GM06990 (cell line): ENCODE data around the gene TSPAN9.

Experiments used
- DNase-seq: peaks from one replicate; pipeline ENCODE4 v3.0.0-alpha.2; 2011; ENCODE audit not compliant: insufficient read length; ENCODE audit errors: extremely low read depth
- H3K27me3 ChIP-seq: replicated peaks from 2 replicates; pipeline ENCODE4 v1.6.0; 2011; ENCODE audit warnings: low read length; ENCODE audit not compliant: control insufficient read depth, insufficient read depth
- H3K36me3 ChIP-seq: 2 replicates; pipeline ENCODE4 v1.5.1; 2011; ENCODE audit warnings: low read length; ENCODE audit not compliant: control insufficient read depth, insufficient read depth
- H3K4me3 ChIP-seq: replicated peaks from 2 replicates; pipeline ENCODE4 v1.5.1; 2011; ENCODE audit warnings: low read depth, mild to moderate bottlenecking, control low read depth, low read length
- TF ChIP-seq, protein P1 (sequence below): IDR thresholded peaks from 2 replicates; pipeline ENCODE4 v1.5.1; 2011; ENCODE audit warnings: low read length, control low read depth, mild to moderate bottlenecking, inconsistent platforms; ENCODE audit not compliant: insufficient read depth, poor library complexity, severe bottlenecking

TSPAN9 gene

DNA sequence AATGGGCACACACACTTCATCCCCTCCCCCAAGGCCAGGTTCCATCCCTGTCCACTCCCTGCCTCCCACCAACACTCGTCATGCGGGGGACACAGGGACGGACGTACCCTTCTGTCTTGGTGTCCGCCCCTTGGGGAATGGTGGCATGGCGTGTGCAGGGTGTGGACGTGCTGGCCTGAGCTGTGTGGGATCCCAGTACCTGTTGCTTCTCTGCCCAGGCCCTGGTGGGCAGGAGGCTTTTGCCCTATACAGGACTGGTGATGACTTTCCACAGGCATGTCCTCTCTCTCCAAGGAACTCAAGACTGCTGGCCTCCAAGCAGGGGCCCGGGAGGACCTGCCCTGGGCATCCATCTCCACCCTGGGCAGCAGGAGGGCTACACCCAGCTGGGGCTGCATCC is 218.0 kb downstream of the TSPAN9 start:
- TF ChIP-seq, protein P1, sequence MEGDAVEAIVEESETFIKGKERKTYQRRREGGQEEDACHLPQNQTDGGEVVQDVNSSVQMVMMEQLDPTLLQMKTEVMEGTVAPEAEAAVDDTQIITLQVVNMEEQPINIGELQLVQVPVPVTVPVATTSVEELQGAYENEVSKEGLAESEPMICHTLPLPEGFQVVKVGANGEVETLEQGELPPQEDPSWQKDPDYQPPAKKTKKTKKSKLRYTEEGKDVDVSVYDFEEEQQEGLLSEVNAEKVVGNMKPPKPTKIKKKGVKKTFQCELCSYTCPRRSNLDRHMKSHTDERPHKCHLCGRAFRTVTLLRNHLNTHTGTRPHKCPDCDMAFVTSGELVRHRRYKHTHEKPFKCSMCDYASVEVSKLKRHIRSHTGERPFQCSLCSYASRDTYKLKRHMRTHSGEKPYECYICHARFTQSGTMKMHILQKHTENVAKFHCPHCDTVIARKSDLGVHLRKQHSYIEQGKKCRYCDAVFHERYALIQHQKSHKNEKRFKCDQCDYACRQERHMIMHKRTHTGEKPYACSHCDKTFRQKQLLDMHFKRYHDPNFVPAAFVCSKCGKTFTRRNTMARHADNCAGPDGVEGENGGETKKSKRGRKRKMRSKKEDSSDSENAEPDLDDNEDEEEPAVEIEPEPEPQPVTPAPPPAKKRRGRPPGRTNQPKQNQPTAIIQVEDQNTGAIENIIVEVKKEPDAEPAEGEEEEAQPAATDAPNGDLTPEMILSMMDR = no peak
- Histone ChIP-seq H3K36me3 (no peaks in the 10 kb centered on the region), H3K4me3 (no peak overlapping the region), H3K27me3 (peaks cover 1% of the 10 kb centered on the region; the same call in 1 of the 2 replicates)
- no peak for DNase-seq

DNA sequence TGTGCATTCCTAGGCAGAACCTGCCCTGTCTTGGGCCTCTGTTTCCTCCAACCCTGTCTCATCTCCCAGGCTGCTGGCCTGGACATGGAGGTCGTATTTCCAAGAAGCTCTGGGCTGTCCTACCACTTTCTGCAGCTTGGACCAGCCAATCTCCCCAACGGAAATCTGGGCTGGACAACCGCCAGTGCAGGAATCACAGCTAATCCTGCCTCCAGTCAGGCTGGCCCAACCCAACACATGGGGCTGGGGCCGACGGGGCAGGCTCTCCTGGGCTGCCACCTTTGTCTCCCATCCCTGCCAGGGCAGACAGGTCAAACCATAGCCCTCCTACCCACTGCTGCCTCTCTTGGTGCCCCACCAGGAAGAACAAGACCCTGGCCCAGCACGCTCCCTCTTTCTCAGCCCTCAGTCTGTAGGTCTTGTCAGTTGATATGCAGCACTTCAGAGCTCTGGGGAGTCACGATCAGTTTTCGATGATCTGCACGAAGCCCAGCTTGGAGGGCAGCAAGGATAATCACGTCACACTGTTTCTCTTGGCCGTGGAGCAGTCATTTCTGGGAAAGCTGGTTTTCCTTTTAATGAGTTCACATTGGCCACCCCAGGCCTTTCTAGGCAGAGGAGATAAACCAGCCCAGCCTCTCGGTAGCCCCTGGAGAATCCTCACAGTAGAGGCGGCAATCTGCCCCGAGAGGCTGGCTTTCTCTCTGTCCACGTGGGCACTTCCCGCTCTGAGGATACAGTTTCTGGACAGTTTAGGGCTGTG is 218.6 kb downstream of the TSPAN9 start:
- no peak overlapping the region for H3K4me3 ChIP-seq
- H3K27me3 ChIP-seq = peaks cover 1% of the 10 kb centered on the region; the same call in 1 of the 2 replicates
- TF ChIP-seq, protein P1 = no peak
- no peak for DNase-seq
- H3K36me3 ChIP-seq = no peaks in the 10 kb centered on the region

DNA sequence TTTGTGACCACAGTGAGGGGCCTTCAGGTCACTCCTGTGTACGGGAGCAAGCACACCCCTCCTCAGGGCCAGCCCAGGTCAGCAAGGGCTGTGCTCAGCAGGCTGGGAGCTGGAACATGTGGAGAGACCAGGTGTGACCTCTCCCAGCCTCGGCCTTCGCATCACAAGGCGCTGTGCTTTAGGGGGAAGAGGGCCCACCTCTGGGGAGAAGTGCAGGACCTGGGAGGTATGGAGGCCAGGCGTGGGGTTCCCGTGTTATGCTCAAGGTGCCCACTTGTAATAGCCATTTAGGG is 219.2 kb downstream of the TSPAN9 start:
- peaks cover 1% of the 10 kb centered on the region; the same call in 1 of the 2 replicates for H3K27me3 ChIP-seq
- no peak for DNase-seq
- no peak overlapping the region for H3K4me3 ChIP-seq
- H3K36me3 ChIP-seq = no peaks in the 10 kb centered on the region
- TF ChIP-seq, protein P1 = no peak

DNA sequence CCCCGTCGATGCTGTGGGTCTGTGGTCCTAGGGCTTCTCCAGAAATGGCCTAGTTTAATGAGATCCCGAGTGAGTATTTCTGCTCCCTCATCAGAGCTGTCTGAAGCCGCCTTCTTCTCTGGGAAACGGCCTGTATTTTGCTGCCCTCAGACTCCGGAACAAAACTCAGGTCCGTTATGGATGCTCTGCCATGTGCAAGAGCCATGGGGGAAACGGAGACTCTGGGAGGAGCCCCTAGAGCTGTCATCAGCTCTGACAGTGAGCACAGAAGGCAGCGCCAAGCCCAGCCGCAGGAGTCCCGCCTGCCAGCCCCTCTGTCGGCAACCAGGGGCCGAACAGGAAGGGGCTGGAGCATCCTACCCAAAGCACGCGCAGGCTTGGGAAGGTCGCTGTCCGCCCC is 221.4 kb downstream of the TSPAN9 start:
- no peak overlapping the region for H3K4me3 ChIP-seq
- peaks cover 1% of the 10 kb centered on the region; the same call in 1 of the 2 replicates for H3K27me3 ChIP-seq
- no peak for DNase-seq
- H3K36me3 ChIP-seq = no peaks in the 10 kb centered on the region
- TF ChIP-seq, protein P1 = no peak

DNA sequence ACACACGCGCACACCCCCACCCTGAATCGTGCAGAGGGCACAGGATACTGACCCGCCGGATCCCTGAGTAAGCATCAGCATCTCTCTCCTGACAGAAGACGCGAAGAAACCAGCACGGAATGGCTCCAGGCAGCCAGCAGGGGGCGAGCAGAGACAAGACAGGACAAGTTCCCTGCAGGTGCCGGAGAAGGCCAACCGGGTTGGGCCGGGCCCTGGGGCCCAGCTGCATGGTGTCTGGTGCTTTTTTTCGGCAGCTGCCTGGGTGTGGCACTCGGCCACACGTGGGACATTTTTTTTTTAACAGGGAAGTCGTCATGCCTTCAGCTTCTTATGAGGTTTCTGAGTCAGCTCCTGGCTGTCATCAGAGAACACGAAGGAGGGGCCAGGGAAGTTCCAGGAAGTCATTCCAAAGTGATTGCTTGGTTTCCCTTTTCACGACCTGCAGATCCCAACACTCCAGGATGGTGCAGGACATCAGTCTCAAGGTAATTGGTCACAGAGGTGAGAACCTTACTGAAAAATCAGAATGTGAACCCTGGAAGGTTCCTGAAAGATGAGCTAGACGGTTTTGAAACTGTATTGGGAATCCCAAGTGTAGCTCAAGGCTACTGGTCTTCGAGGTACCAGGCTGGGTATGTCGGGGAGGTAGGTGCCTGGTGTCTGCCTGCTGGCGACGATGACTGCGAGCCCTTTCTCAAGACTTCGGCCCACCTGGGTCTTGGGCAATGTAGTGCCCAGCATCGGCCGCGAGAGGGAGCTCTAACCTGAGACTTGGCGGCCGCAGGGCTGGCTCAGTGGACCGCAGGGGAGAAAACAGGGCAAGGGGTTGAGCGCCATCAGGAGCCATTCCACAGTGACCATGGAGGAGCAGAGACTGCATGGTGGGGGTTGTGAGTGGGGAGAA is 223.0 kb downstream of the TSPAN9 start:
- TF ChIP-seq, protein P1 = peak; percentile 99
- H3K36me3 ChIP-seq = no peaks in the 10 kb centered on the region
- peaks cover 1% of the 10 kb centered on the region; the same call in 1 of the 2 replicates for H3K27me3 ChIP-seq
- peak; percentile 79 for DNase-seq
- H3K4me3 ChIP-seq = no peak overlapping the region
